Endometrial microvascular endothelial cells (primary cell): ENCODE results near the gene REPS2. TPM values are rescaled to one million over a fixed set of nuclear protein-coding genes. Genes with fewer than 3 reads are reported as not detected.

ENCODE experiments used
- in situ Hi-C: cut with HindIII; loops from 2 replicates; pipeline ENCODE4 v1.10.0; 2017; ENCODE audit warnings: low sequenced_read_pairs, low pct_unique_long_range_greater_than_20kb; ENCODE audit errors: inconsistent ontology term
- total RNA-seq: library from RNA; depleted of rRNA; stranded (reverse); fragments of >200 nt; gene quantifications from one replicate; pipeline ENCODE4 v1.2.3, GENCODE V29; 2015; ENCODE audit errors: inconsistent ontology term

The REPS2 gene
- total RNA-seq, result 1.9 TPM

GRCh38 chrX:16946361-16946964, at the start of gene REPS2:
Gene REPS2 (plus strand): TSS chrX:16946658. CDS start chrX:16946862, 204 bp downstream.
- in situ Hi-C loops, result no loop called here

GRCh38 chrX:16897445-16897844, 49.0 kb upstream of the REPS2 start:
- in situ Hi-C loops, result no loop called here

GRCh38 chrX:16903274-16904022, 43.0 kb upstream of the REPS2 start:
- in situ Hi-C loops, result no loop called here

- in situ Hi-C loops, result no loop called here
These were observed 36.1 kb upstream of the REPS2 start for GRCh38 chrX:16910376-16910775.

GRCh38 chrX:16914058-16914457, 32.4 kb upstream of the REPS2 start:
- in situ Hi-C loops, result no loop called here

GRCh38 chrX:16916561-16916960, 29.9 kb upstream of the REPS2 start:
- in situ Hi-C loops, result no loop called here

GRCh38 chrX:16917120-16917519, 29.3 kb upstream of the REPS2 start:
- in situ Hi-C loops, result no loop called here

- in situ Hi-C loops, result no loop called here
These were observed 27.5 kb upstream of the REPS2 start for GRCh38 chrX:16918979-16919378.

GRCh38 chrX:16920075-16920474, 26.4 kb upstream of the REPS2 start:
- in situ Hi-C loops, result no loop called here

GRCh38 chrX:16923157-16923556, 23.3 kb upstream of the REPS2 start:
- in situ Hi-C loops, result no loop called here

GRCh38 chrX:16924631-16925480, 21.6 kb upstream of the REPS2 start:
- in situ Hi-C loops, result no loop called here

GRCh38 chrX:16930392-16930791, 16.1 kb upstream of the REPS2 start:
- in situ Hi-C loops, result no loop called here

- in situ Hi-C loops, result no loop called here
These were observed 15.1 kb upstream of the REPS2 start for GRCh38 chrX:16931371-16931770.

- in situ Hi-C loops, result no loop called here
These were observed 14.4 kb upstream of the REPS2 start for GRCh38 chrX:16931855-16932575.

- in situ Hi-C loops, result no loop called here
These were observed 12.3 kb upstream of the REPS2 start for GRCh38 chrX:16934185-16934584.

- in situ Hi-C loops, result no loop called here
These were observed 609 bp downstream of the REPS2 start for GRCh38 chrX:16946971-16947562.

- in situ Hi-C loops, result no loop called here
These were observed 4.0 kb downstream of the REPS2 start for GRCh38 chrX:16950423-16950822.

GRCh38 chrX:16953606-16954211, 7.3 kb downstream of the REPS2 start:
- in situ Hi-C loops, result no loop called here
